Measurements from ENCODE around the gene GPSM1. TPM values are rescaled to one million over a fixed set of nuclear protein-coding genes. Genes with fewer than 3 reads are reported as not detected.

The GPSM1 gene
- total and polyA plus RNA-seq, 7 donors = 0.34 to 2.3 (median 1.3) TPM

GRCh38 chr9:136357202-136357725 is 29.9 kb downstream of the GPSM1 start:
- no peaks in the 10 kb centered on the region for H3K4me1 ChIP-seq
- intact Hi-C loops (cut with DNase I) = no loop called here

GRCh38 chr9:136358016-136358415 is 30.7 kb downstream of the GPSM1 start:
- 82 to 87% (median 83%) methylated on average over 22 to 29 of the region's 29 CpGs for WGBS, 3 donors
- H3K27ac ChIP-seq = no peak overlapping the region
- H3K27me3 ChIP-seq (ENCODE audit: insufficient read depth in 3 of 3, low read length in 2 of 3) = no peaks in the 10 kb centered on the region
- no peak for DNase-seq
- peaks cover 6% of the 10 kb centered on the region for H3K4me1 ChIP-seq
- TF ChIP-seq CTCF (IDR thresholded peaks at IDR 0.05) = no peak
- no peak overlapping the region for H3K4me3 ChIP-seq
- H3K36me3 ChIP-seq (ENCODE audit: insufficient read depth in 1 of 2, low read depth in 1 of 2) = peaks cover 0 to 6% of the 10 kb centered on the region in 2 donors
- no peak for ATAC-seq
- H3K9me3 ChIP-seq = no peaks in the 10 kb centered on the region
- intact Hi-C loops (cut with DNase I) = no loop called here

More at GRCh38 chr9:136357202-136357725, 29.9 kb downstream of the GPSM1 start:
- ATAC-seq = no peak
- WGBS, 3 donors = 82 to 86% (median 85%) methylated on average over 22 of the region's 22 CpGs
- Histone ChIP-seq H3K4me3 (no peak overlapping the region), H3K9me3 (no peaks in the 10 kb centered on the region), H3K27ac (no peak overlapping the region), H3K36me3 (ENCODE audit: insufficient read depth in 1 of 2, low read depth in 1 of 2) (peaks cover 0 to 6% of the 10 kb centered on the region in 2 donors), H3K27me3 (ENCODE audit: insufficient read depth in 3 of 3, low read length in 2 of 3) (no peaks in the 10 kb centered on the region)
- no peak for DNase-seq
- no peak for TF ChIP-seq CTCF (IDR thresholded peaks at IDR 0.05)

- H3K4me1 ChIP-seq = peaks cover 7% of the 10 kb centered on the region
- H3K4me3 ChIP-seq = no peak overlapping the region
- peaks cover 0 to 6% of the 10 kb centered on the region in 2 donors for H3K36me3 ChIP-seq (ENCODE audit: insufficient read depth in 1 of 2, low read depth in 1 of 2)
- H3K27ac ChIP-seq = no peak overlapping the region
- 46 to 57% (median 47%) methylated on average over 2 of the region's 2 CpGs for WGBS, 3 donors
- intact Hi-C loops (cut with DNase I) = no loop called here
- DNase-seq = no peak
- H3K27me3 ChIP-seq (ENCODE audit: insufficient read depth in 3 of 3, low read length in 2 of 3) = no peaks in the 10 kb centered on the region
- no peaks in the 10 kb centered on the region for H3K9me3 ChIP-seq
- no peak for TF ChIP-seq CTCF (IDR thresholded peaks at IDR 0.05)
- no peak for ATAC-seq
Measured at GRCh38 chr9:136358888-136359287, 31.5 kb downstream of the GPSM1 start.

GRCh38 chr9:136359774-136360718 is 32.7 kb downstream of the GPSM1 start:
- ATAC-seq = no peak
- intact Hi-C loops (cut with DNase I) = no loop called here
- Histone ChIP-seq H3K4me3 (no peak overlapping the region), H3K4me1 (peaks cover 12% of the 10 kb centered on the region), H3K36me3 (ENCODE audit: insufficient read depth in 1 of 2, low read depth in 1 of 2) (peaks cover 0 to 6% of the 10 kb centered on the region in 2 donors), H3K27ac (no peak overlapping the region), H3K27me3 (ENCODE audit: insufficient read depth in 3 of 3, low read length in 2 of 3) (no peaks in the 10 kb centered on the region), H3K9me3 (no peaks in the 10 kb centered on the region)
- DNase-seq = no peak
- WGBS, 3 donors = 75 to 77% (median 77%) methylated on average over 36 to 38 of the region's 38 CpGs
- no peak for TF ChIP-seq CTCF (IDR thresholded peaks at IDR 0.05)
